ENCODE measurements around the gene KLHL9.
"Not testable (repeated sequence)": the region's sequence is repeated elsewhere in the genome, so short reads cannot be mapped to it uniquely, and the experiment has no call there.

The KLHL9 gene

GRCh38 chr9:21334701-21335632, at the start of gene KLHL9:
TSS of gene KLHL9 (minus strand) at chr9:21335404. CDS start at chr9:21334859, 545 bp downstream.
- peak; percentile 88 for DNase-seq

- DNase-seq: no peak
Observed at GRCh38 chr9:21383627-21384026, 48.4 kb upstream of the KLHL9 start.

- no peak for DNase-seq
Observed at GRCh38 chr9:21381448-21382339, 46.5 kb upstream of the KLHL9 start.

- not testable (repeated sequence) for DNase-seq
Observed at GRCh38 chr9:21371467-21371866, 36.3 kb upstream of the KLHL9 start.

- DNase-seq: no peak
Observed at GRCh38 chr9:21367957-21368356, 32.8 kb upstream of the KLHL9 start, which contains the start of gene IFNA13. TSS of gene IFNA13 (minus strand) at chr9:21368057. CDS start at chr9:21368010, 47 bp downstream.

GRCh38 chr9:21367169-21367568, 32.0 kb upstream of the KLHL9 start:
- not testable (repeated sequence) for DNase-seq

- DNase-seq: no peak
Observed at GRCh38 chr9:21362287-21362686, 27.1 kb upstream of the KLHL9 start.

GRCh38 chr9:21357479-21358460, 22.6 kb upstream of the KLHL9 start:
- DNase-seq: no peak

- DNase-seq: no peak
Observed at GRCh38 chr9:21350787-21351186, 15.6 kb upstream of the KLHL9 start, which contains the start of gene IFNA6. TSS of gene IFNA6 (minus strand) at chr9:21350887. CDS start at chr9:21350887, 0 bp downstream.

GRCh38 chr9:21348430-21348970, 13.3 kb upstream of the KLHL9 start:
- no peak for DNase-seq

GRCh38 chr9:21340735-21341134, 5.5 kb upstream of the KLHL9 start:
- no peak for DNase-seq

- DNase-seq: no peak
Observed at GRCh38 chr9:21336457-21336856, 1.3 kb upstream of the KLHL9 start.

- DNase-seq: no peak
Observed at GRCh38 chr9:21333226-21333625, 2.0 kb downstream of the KLHL9 start.

- DNase-seq: no peak
Observed at GRCh38 chr9:21331676-21332402, 3.4 kb downstream of the KLHL9 start.

- DNase-seq: peak; percentile 43
Observed at GRCh38 chr9:21326526-21327139, 8.6 kb downstream of the KLHL9 start.

- DNase-seq: no peak
Observed at GRCh38 chr9:21324047-21324446, 11.2 kb downstream of the KLHL9 start.

GRCh38 chr9:21322911-21323461, 12.2 kb downstream of the KLHL9 start:
- DNase-seq: no peak

- no peak for DNase-seq
Observed at GRCh38 chr9:21320465-21320864, 14.7 kb downstream of the KLHL9 start.

- peak; percentile 63 for DNase-seq
Observed at GRCh38 chr9:21317956-21318923, 17.0 kb downstream of the KLHL9 start.
